ENCODE data around the gene CLDN9.

GRCh38 chr16:3058139-3059030 is 45.7 kb downstream of the CLDN9 start:
- TF ChIP-seq CTCF (IDR thresholded peaks at IDR 0.05) (no peak), POLR2AphosphoS5 (IDR thresholded peaks at IDR 0.05; ENCODE audit: insufficient read depth in 1 of 2, low read depth in 1 of 2) (no peak)
